Activated T-helper 1 cell treated with anti-CD3 and anti-CD28 coated beads, Interleukin-12 subunit alpha, Interleukin-12 subunit beta, Interleukin-2, Interleukin-4 antibody, amounts not matched to agents 30 ng/mL and 10 ng/mL and 1 ng/mL, durations not matched to agents 14 hours and 24 hours and 36 hours (primary cell): Measurements from ENCODE around the gene AATF. TPM values are rescaled to one million over a fixed set of nuclear protein-coding genes. Genes with fewer than 3 reads are reported as not detected.

Source experiments
- DNase-seq: peaks from one replicate; pipeline ENCODE4 v3.0.0; 2021; ENCODE audit warnings: low spot score
- H3K27ac Mint-ChIP-seq: one replicate; pipeline ENCODE4 v1.8.0; 2021; ENCODE audit warnings: mild to moderate bottlenecking, mixed read lengths
- H3K27me3 Mint-ChIP-seq: one replicate; pipeline ENCODE4 v1.8.0; 2022; ENCODE audit warnings: mild to moderate bottlenecking, moderate library complexity, mixed read lengths; ENCODE audit not compliant: insufficient read depth
- H3K36me3 Mint-ChIP-seq: one replicate; pipeline ENCODE4 v1.8.0; 2021; ENCODE audit warnings: low read depth, mixed read lengths
- H3K4me1 Mint-ChIP-seq: one replicate; pipeline ENCODE4 v1.8.0; 2021; ENCODE audit warnings: low read depth, mixed read lengths
- H3K4me3 Mint-ChIP-seq: one replicate; pipeline ENCODE4 v1.8.0; 2021; ENCODE audit warnings: mild to moderate bottlenecking, moderate library complexity, mixed read lengths
- H3K9me3 Mint-ChIP-seq: one replicate; pipeline ENCODE4 v1.8.0; 2021; ENCODE audit warnings: mixed read lengths
- intact Hi-C: fragments of 100-400 bp; cut with micrococcal nuclease; formaldehyde crosslinking; loops from one replicate; pipeline ENCODE4 v1.15.1; 2024
- total RNA-seq: library from RNA; stranded (reverse); gene quantifications from 2 replicates; pipeline ENCODE4 v1.2.3, GENCODE V29; 2022

The AATF gene, protein sequence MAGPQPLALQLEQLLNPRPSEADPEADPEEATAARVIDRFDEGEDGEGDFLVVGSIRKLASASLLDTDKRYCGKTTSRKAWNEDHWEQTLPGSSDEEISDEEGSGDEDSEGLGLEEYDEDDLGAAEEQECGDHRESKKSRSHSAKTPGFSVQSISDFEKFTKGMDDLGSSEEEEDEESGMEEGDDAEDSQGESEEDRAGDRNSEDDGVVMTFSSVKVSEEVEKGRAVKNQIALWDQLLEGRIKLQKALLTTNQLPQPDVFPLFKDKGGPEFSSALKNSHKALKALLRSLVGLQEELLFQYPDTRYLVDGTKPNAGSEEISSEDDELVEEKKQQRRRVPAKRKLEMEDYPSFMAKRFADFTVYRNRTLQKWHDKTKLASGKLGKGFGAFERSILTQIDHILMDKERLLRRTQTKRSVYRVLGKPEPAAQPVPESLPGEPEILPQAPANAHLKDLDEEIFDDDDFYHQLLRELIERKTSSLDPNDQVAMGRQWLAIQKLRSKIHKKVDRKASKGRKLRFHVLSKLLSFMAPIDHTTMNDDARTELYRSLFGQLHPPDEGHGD
- 110 and 119 TPM in 2 replicates for total RNA-seq

DNA sequence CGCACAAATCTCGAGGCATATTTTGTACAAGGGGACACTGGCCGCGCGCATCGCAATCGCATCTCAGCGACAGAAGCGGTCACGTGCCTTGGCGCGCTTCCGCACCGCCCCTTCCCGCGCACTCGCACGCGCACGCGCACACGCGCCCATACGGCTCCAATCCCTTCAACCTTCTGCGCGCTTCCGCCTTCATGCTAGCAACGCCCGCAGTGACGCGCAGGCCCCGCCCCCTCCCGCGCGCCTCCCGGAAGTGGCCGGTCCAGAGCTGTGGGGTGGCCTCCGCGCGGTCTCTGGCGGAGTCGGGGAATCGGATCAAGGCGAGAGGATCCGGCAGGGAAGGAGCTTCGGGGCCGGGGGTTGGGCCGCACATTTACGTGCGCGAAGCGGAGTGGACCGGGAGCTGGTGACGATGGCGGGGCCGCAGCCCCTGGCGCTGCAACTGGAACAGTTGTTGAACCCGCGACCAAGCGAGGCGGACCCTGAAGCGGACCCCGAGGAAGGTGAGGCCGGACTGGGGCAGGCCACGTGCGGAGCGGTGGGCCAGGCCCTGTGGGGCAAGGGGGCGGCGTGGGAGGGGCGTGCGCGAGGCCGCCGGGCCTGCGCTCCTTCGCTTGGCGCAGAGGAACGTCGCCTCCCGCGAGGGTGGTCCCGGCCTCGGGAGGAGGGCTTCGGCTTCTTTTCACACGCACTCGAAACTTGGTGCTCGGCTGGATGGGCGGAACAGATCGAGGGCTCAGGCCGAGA lies at the start of gene AATF:
TSS of gene AATF (plus strand) at position 238 of the 744 bp plus-strand sequence. CDS start at position 410, 172 bp downstream.
- H3K4me3 Mint-ChIP-seq: peak within 1 kb of the TSS; percentile 97
- peak within 1 kb of the TSS; percentile 94 for H3K27ac Mint-ChIP-seq
- peak; percentile 98 for DNase-seq
- H3K9me3 Mint-ChIP-seq: no peaks in the 10 kb centered on the region
- intact Hi-C loops: loop anchor here (1.0 to 10.0 kb wide), 10 partner anchors 98 to 1616 kb away; partner anchors contain the start of genes ACACA, MRM1, MYO19 and PIGW
- peaks cover 55% of the 10 kb centered on the region for H3K4me1 Mint-ChIP-seq
- H3K27me3 Mint-ChIP-seq: peaks cover 40% of the 10 kb centered on the region
- peaks cover 40% of the 10 kb centered on the region for H3K36me3 Mint-ChIP-seq

DNA sequence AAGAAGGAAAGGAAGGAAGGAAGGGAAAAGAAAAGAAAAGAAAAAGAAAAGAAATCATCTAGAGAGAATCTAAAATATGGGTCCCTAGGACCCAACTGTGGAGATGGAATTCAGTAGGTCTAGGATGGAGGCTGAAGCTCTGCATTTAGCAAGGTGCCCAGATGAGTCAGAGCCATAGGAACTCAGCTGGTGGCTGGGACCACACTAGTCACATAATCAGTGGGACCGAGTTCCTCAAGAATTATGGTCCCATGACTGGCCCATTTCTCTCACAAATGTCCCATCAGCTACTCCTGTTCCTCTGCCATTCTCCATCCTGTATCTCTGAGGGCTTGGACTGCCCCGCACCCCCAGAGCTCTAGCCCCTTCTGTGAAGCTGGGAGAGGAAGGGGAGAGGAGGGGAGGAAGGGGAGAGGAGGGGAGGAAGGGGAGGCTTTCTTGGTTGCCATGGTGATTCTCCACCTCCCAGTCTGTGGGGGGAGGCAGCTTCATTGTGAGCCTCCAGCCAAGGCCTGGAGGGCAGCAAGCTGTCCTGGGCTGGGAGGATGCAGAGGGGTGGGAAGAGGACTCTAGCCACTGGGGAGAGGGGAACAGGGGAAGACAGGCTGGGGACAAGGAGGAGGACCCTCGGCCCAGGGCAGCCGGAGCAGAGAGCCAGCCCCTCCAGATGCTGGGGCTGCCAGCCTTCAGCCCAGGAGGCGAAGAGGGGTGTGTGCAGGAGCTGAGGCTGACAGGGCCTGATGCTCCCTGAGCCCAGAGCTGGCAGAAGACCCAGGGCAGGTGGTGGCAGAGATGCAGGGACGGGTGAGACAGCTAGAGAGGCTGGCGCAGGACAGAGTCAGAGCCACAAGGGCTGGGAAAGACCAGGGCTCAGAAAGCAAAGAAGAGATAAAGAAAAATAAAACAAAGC lies 49.2 kb upstream of the AATF start:
- Mint-ChIP-seq H3K4me1 (no peaks in the 10 kb centered on the region), H3K9me3 (no peaks in the 10 kb centered on the region), H3K36me3 (no peaks in the 10 kb centered on the region), H3K27me3 (peaks cover 20% of the 10 kb centered on the region), H3K4me3 (no peak overlapping the region), H3K27ac (no peak overlapping the region)
- intact Hi-C loops: no loop called here
- DNase-seq: no peak

DNA sequence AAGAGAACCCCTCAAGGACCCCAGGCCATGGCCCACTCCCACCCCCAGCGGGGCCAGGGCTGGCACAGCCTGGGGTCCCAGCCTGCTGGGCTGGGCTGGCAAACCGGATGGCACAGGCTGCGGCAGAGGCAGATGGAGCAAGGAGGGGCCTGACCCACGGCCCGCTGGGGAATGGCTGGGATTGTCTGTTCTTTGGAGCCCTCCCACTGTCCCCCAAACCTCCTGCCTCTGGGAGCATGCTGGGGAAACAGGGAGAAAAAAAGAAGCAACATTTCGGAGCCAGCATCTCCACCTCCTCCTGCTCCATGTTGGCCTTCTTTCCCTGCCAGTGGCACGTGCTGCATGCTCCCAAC lies 48.6 kb upstream of the AATF start:
- Mint-ChIP-seq H3K27me3 (peaks cover 24% of the 10 kb centered on the region), H3K4me3 (no peak overlapping the region), H3K9me3 (no peaks in the 10 kb centered on the region), H3K4me1 (no peaks in the 10 kb centered on the region), H3K36me3 (no peaks in the 10 kb centered on the region), H3K27ac (no peak overlapping the region)
- intact Hi-C loops: no loop called here
- DNase-seq: no peak

DNA sequence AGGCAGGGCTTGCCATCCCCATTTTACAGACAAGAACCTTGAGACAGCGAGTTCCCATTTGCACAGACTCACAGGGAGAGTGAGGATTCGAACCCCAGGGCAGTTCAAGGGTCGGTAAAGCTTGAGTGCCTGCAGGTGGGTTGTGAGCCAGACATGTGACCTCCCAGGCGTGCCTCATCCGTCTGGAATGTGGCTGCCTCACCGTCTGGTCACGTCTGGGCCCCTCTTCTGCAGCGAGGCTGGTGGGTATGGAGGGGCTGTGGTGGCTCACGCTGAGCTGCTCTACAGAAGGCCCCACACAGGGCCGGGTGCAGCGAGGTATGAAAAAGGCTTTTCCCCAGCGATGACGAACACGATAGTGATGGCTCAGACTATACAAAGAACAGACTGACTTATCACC lies 47.2 kb upstream of the AATF start:
- DNase-seq: no peak
- Mint-ChIP-seq H3K36me3 (no peaks in the 10 kb centered on the region), H3K9me3 (no peaks in the 10 kb centered on the region), H3K4me1 (no peaks in the 10 kb centered on the region), H3K27ac (no peak overlapping the region), H3K4me3 (no peak overlapping the region), H3K27me3 (peaks cover 25% of the 10 kb centered on the region)
- intact Hi-C loops: no loop called here

DNA sequence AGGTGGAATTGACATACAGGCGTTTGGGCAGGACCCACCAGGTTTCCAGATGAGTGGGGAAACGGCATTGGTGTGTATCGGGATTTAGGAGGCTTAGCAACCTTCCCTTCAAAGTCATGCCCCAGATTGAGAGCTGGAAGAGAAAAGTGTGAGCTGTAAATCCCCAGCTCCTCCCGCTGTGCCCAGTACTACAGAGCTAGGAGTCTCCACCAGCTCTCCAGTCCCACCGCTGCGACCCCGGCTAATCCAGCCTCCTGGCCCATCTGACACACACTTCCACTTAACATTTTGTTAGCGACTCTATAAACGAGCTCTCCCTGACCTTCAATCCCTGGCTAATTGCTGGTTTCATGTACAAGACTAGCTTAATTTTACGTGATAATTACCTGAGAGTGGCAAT lies 41.3 kb upstream of the AATF start:
- Mint-ChIP-seq H3K27me3 (peaks cover 32% of the 10 kb centered on the region), H3K27ac (no peak overlapping the region), H3K4me1 (no peaks in the 10 kb centered on the region), H3K36me3 (no peaks in the 10 kb centered on the region), H3K4me3 (no peak overlapping the region), H3K9me3 (no peaks in the 10 kb centered on the region)
- no peak for DNase-seq
- intact Hi-C loops: no loop called here

DNA sequence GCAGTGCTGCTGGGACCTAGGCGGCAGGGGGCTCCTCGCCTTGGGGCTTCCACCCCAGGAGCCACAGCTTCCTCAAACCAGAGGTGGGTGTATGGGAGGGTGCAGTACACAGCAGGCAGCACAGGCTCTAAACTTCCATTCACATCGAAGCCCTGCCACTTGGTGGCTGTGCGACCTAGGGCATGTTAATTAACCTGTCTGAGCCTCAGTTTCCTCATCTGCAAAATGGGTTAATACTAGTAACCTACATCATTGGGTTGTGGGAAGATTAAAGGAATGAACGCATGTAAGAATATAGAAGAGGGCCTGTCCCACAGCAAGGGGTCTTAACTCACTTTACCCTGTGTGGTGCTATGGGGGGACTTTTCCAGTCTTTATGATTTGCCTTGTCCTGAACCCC lies 38.2 kb upstream of the AATF start:
- DNase-seq: no peak
- intact Hi-C loops: no loop called here
- H3K36me3 Mint-ChIP-seq: no peaks in the 10 kb centered on the region
- H3K27ac Mint-ChIP-seq: no peak overlapping the region
- H3K4me1 Mint-ChIP-seq: no peaks in the 10 kb centered on the region
- H3K27me3 Mint-ChIP-seq: peaks cover 22% of the 10 kb centered on the region
- H3K4me3 Mint-ChIP-seq: no peak overlapping the region
- no peaks in the 10 kb centered on the region for H3K9me3 Mint-ChIP-seq

DNA sequence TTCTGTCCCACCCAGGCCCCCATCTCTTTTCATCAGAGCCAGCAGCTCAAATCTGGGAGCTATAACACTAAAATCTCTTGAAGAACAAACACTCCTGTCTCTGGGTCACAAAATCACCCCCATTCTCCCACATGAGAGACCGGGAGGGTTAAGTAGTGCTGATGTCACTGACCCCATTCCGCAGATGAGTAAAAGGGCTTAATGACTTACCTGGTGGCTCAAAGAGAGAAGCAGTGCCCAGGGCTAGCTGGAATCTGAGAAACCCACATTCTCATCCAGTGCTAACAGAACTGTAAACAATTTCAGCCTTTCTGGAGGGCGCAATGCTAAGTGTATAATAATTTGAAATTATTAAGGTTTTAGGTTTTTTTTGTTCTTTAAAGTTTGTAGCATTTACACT lies 37.8 kb upstream of the AATF start:
- DNase-seq: no peak

DNA sequence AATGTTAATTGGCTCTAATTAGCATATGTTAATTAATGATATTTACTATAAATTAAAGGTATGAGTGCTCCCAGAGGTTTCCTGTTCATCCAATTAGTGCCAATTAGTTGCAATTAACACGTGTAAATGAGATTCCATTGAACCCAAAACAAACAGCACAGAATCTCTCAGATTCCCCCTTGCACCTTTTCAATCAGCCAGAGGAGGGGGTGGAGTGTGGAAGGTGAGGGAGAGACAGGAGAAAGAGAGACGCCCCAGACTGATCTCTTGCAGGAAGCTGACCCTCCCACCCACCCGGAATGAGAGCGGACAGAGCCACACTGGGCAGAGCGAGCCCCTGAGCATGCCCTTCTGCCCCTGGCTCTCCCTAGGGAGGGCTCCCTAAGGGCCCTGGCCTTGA lies 35.6 kb upstream of the AATF start:
- no peak overlapping the region for H3K27ac Mint-ChIP-seq
- intact Hi-C loops: no loop called here

More for the DNA sequence above, 37.8 kb upstream of the AATF start:
- no peaks in the 10 kb centered on the region for H3K9me3 Mint-ChIP-seq
- intact Hi-C loops: no loop called here
- H3K4me3 Mint-ChIP-seq: no peak overlapping the region
- H3K36me3 Mint-ChIP-seq: no peaks in the 10 kb centered on the region
- H3K27ac Mint-ChIP-seq: no peak overlapping the region
- peaks cover 17% of the 10 kb centered on the region for H3K27me3 Mint-ChIP-seq
- no peaks in the 10 kb centered on the region for H3K4me1 Mint-ChIP-seq

DNA sequence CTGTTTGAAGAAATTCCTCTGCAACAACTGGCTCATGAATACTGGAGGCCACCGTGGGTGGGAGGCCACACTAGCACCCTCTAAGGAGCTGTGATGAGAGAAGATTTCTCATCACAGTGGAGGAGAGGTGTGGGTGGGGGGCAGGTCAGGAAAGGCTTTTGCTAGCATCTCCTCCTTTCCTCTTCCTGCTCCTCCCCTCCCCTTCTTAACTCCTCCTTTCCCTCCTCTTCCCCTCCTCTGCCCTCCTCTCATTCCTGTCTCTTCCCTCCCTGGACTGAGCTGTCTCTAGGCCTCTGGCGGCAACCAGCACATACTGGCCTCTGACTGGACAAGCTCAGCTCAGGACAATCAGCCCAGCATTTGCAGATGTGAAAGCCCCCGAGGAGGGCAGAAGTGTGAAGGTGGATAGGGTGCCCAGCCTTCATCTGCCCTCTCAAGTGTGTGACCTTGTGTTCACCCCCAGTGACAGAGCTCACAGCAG lies 30.5 kb upstream of the AATF start:
- DNase-seq: no peak
- Mint-ChIP-seq H3K4me3 (no peak overlapping the region), H3K9me3 (no peaks in the 10 kb centered on the region), H3K27ac (no peak overlapping the region), H3K27me3 (peaks cover 14% of the 10 kb centered on the region), H3K36me3 (no peaks in the 10 kb centered on the region), H3K4me1 (peaks cover 24% of the 10 kb centered on the region)
- intact Hi-C loops: no loop called here

More for the DNA sequence above, 35.6 kb upstream of the AATF start:
- Mint-ChIP-seq H3K4me3 (no peak overlapping the region), H3K9me3 (no peaks in the 10 kb centered on the region), H3K36me3 (no peaks in the 10 kb centered on the region), H3K27me3 (peaks cover 13% of the 10 kb centered on the region), H3K4me1 (peaks cover 4% of the 10 kb centered on the region)
- DNase-seq: no peak

DNA sequence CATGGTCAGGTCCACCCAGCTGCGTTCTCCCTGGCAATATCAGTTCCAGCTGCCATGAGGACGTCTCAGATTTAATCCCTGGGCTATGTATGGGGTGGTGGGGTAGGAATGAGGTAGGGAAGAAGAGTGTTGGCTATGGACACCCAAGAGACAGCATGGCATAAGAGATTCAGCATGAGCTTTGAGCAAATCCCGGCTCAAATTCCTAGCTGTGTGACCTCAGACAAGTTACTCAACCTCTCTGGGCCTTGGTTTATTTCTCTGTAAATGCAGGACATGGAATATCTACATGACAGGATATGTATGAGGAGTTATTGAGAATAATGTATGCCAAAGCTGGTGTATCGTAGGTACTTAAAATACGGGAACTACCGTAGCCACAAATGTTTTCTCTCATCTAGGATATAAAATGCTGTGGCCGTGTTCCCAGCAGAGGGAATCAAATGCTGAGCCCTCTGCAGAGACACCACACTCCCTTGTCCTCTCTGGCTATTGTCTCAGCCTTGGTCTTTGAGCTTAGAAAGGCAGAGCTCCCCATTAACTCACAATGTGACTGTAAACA lies 29.3 kb upstream of the AATF start:
- H3K4me3 Mint-ChIP-seq: no peak overlapping the region
- no peaks in the 10 kb centered on the region for H3K9me3 Mint-ChIP-seq
- peaks cover 14% of the 10 kb centered on the region for H3K27me3 Mint-ChIP-seq
- no peak for DNase-seq
- no peaks in the 10 kb centered on the region for H3K36me3 Mint-ChIP-seq
- no peak overlapping the region for H3K27ac Mint-ChIP-seq
- intact Hi-C loops: no loop called here
- H3K4me1 Mint-ChIP-seq: peaks cover 24% of the 10 kb centered on the region

DNA sequence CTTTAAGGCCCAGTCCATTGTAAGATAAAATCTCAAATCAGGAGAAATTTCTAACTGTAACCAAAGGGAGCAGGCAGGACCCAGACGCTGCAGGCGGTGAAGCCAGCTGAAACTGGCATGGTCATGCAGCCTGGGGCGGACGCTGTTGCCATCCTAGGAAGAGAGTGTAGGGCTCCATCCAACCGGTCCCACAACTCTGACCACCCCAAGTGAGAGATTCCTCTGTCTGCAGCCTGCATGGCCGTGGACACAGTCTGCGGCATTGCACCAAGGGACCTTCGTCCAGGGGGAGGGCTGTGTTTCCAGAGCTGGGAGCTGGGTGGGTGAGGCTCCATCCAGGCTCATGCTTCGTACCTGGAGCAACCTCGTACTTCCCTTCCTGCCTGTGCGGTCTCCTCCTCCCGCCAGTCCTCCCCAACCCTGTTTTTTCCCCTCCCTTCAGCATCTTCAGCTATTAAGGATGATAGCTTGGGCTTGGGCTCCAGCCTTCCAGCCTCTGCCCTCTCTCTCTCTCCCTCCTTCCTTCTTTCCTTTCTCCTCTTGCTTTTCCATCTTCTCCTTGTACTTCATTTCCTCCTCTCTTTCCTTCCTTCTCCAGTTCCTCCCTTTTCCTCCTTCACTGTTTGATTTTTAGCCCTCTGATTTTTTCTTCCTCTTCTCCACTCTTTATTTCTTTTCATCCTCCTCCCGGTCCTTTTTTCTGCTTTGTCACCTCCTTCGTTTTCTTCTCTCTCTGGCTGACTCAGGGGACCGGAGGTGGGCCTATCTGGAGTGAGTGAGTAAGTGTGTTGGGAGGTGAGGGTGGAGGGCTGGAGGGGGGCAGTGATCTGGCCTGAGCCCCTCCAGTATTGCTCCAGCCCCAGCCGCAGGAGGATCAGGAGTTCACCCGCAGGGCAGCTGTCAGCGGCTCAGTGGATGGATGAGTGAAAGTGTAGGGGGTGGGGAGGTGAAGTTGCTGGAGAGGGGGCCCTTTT lies 28.4 kb upstream of the AATF start:
- H3K4me1 Mint-ChIP-seq: peaks cover 24% of the 10 kb centered on the region
- no peaks in the 10 kb centered on the region for H3K36me3 Mint-ChIP-seq
- H3K27me3 Mint-ChIP-seq: peaks cover 14% of the 10 kb centered on the region
- no peaks in the 10 kb centered on the region for H3K9me3 Mint-ChIP-seq
- DNase-seq: no peak
- intact Hi-C loops: loop anchor here (2.0 kb wide), 1 partner anchor 70 kb away; no protein-coding TSS in a partner anchor
- H3K4me3 Mint-ChIP-seq: no peak overlapping the region
- H3K27ac Mint-ChIP-seq: peak overlapping the region; percentile 68
